Erythroblast (primary cell): ENCODE data around the gene CRHR2.

Experiments used
- DNase-seq, 2 experiments: peaks; one replicate each; lab custom pipeline; 2025; lab: John Stamatoyannopoulos, UW
- GATA1 ChIP-seq: IDR thresholded peaks from 2 replicates; pipeline ENCODE4 v1.6.1; 2011; ENCODE audit warnings: low read depth, mild to moderate bottlenecking, control low read depth, low read length, moderate library complexity
- POLR2A ChIP-seq: IDR thresholded peaks from 2 replicates; pipeline ENCODE4 v1.6.1; 2011; ENCODE audit warnings: mild to moderate bottlenecking, low read length

The CRHR2 gene

GRCh38 chr7:30683306-30683705, 1.1 kb upstream of the CRHR2 start:
- no peak for TF ChIP-seq GATA1
- TF ChIP-seq POLR2A = no peak
- DNase-seq = no peak

GRCh38 chr7:30681815-30682211, 443 bp downstream of the CRHR2 start:
- no peak for TF ChIP-seq POLR2A
- no peak for TF ChIP-seq GATA1
- no peak for DNase-seq

- TF ChIP-seq GATA1 (no peak), POLR2A (no peak)
- no peak for DNase-seq
Measured at GRCh38 chr7:30681331-30681797, 892 bp downstream of the CRHR2 start.

- no peak for TF ChIP-seq GATA1
- no peak for TF ChIP-seq POLR2A
- no peak for DNase-seq
Measured at GRCh38 chr7:30679664-30680063, 2.6 kb downstream of the CRHR2 start.

GRCh38 chr7:30678805-30679204, 3.5 kb downstream of the CRHR2 start:
- no peak for DNase-seq
- TF ChIP-seq POLR2A = no peak
- TF ChIP-seq GATA1 = no peak

GRCh38 chr7:30674876-30675275, 7.4 kb downstream of the CRHR2 start:
- no peak for DNase-seq
- TF ChIP-seq GATA1 (no peak), POLR2A (no peak)

- no peak for TF ChIP-seq POLR2A
- no peak for TF ChIP-seq GATA1
- DNase-seq = no peak
Measured at GRCh38 chr7:30674420-30674819, 7.8 kb downstream of the CRHR2 start.

- TF ChIP-seq POLR2A = no peak
- no peak for TF ChIP-seq GATA1
- peak; percentile 55 to 56 for DNase-seq
Measured at GRCh38 chr7:30671793-30672465, 10.3 kb downstream of the CRHR2 start.

- TF ChIP-seq POLR2A = no peak
- TF ChIP-seq GATA1 = no peak
- DNase-seq = no peak
Measured at GRCh38 chr7:30668102-30668501, 14.2 kb downstream of the CRHR2 start.

GRCh38 chr7:30667172-30667571, 15.1 kb downstream of the CRHR2 start:
- TF ChIP-seq POLR2A = no peak
- no peak for TF ChIP-seq GATA1
- no peak for DNase-seq

- TF ChIP-seq POLR2A = no peak
- TF ChIP-seq GATA1 = no peak
Measured at GRCh38 chr7:30665449-30665848, 16.8 kb downstream of the CRHR2 start.

GRCh38 chr7:30665043-30665442, 17.2 kb downstream of the CRHR2 start:
- no peak for DNase-seq
- TF ChIP-seq POLR2A = no peak
- no peak for TF ChIP-seq GATA1

More at GRCh38 chr7:30665449-30665848, 16.8 kb downstream of the CRHR2 start:
- no peak for DNase-seq

- TF ChIP-seq GATA1 = no peak
- TF ChIP-seq POLR2A = no peak
Measured at GRCh38 chr7:30664184-30664885, 17.9 kb downstream of the CRHR2 start.

GRCh38 chr7:30663414-30663813, 18.8 kb downstream of the CRHR2 start:
- DNase-seq = no peak
- TF ChIP-seq GATA1 = no peak
- TF ChIP-seq POLR2A = no peak

More at GRCh38 chr7:30664184-30664885, 17.9 kb downstream of the CRHR2 start:
- DNase-seq = no peak
